ENCODE measurements around the gene PDIA6.
"Not testable (repeated sequence)": the region's sequence is repeated elsewhere in the genome, so short reads cannot be mapped to it uniquely, and the experiment has no call there.

Gene PDIA6

GRCh38 chr2:10810202-10811161, 2.1 kb downstream of the PDIA6 start:
- FAIRE-seq (no peak), DNase-seq (ENCODE audit: insufficient read length, low spot score) (no peak)
- TF ChIP-seq POLR2A (IDR thresholded peaks at IDR 0.05; ENCODE audit: low read depth, low read length) = no peak

DNA sequence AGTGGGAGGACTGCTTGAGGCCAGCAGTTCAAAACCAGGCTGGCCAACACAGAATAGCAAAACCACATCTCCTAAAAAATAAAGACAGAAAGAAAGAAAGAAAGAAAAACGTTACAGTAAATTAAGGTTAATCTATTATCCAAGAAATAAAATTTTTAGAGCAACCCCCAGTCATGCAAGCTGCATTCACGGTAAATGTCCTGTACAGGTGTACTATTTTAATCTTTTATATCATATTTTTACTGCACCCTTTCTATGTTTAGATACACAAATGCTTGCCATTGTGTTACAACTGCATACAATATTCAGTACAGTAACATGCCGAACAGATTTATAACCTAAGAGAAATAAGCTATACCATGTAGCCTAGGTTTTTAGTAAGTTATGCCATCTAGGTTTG, 6.0 kb downstream of the PDIA6 start:
- DNase-seq (ENCODE audit: insufficient read length, low spot score) (no peak), FAIRE-seq (no peak)
- TF ChIP-seq POLR2A (IDR thresholded peaks at IDR 0.05; ENCODE audit: low read depth, low read length) = no peak

DNA sequence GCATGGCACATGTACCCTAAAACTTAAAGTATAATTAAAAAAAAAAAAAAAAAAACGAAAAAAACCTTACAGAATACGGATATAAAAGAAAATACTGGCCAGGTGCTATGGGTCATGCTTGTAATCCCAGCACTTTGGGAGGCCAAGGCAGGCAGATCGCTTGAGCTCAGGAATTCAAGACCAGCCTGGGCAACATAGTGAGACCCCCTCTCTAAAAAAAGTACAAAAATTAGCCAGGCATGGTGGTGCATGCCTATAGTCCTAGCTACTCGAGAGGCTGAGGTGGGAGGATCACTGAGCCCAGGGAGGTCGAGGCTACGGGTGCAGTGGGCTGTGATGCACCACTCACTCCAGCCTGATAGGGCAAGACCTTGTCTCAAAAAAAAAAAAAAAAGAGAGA, 6.6 kb downstream of the PDIA6 start:
- DNase-seq (ENCODE audit: insufficient read length, low spot score); FAIRE-seq: not testable (repeated sequence)

- FAIRE-seq (no peak), DNase-seq (ENCODE audit: insufficient read length, low spot score) (no peak)
- no peak for TF ChIP-seq POLR2A (IDR thresholded peaks at IDR 0.05; ENCODE audit: low read depth, low read length)
Observed at GRCh38 chr2:10802657-10803056, 9.9 kb downstream of the PDIA6 start.

GRCh38 chr2:10800163-10800562, 12.4 kb downstream of the PDIA6 start:
- TF ChIP-seq POLR2A (IDR thresholded peaks at IDR 0.05; ENCODE audit: low read depth, low read length) = no peak

GRCh38 chr2:10798783-10799182, 13.8 kb downstream of the PDIA6 start:
- TF ChIP-seq POLR2A (IDR thresholded peaks at IDR 0.05; ENCODE audit: low read depth, low read length) = no peak
- DNase-seq (ENCODE audit: insufficient read length, low spot score) = no peak
- no peak for FAIRE-seq

More at GRCh38 chr2:10800163-10800562, 12.4 kb downstream of the PDIA6 start:
- DNase-seq (ENCODE audit: insufficient read length, low spot score) (no peak), FAIRE-seq (no peak)

GRCh38 chr2:10796703-10797102, 15.9 kb downstream of the PDIA6 start:
- no peak for TF ChIP-seq POLR2A (IDR thresholded peaks at IDR 0.05; ENCODE audit: low read depth, low read length)
- no peak for FAIRE-seq
- no peak for DNase-seq (ENCODE audit: insufficient read length, low spot score)

- DNase-seq (ENCODE audit: insufficient read length, low spot score) (no peak), FAIRE-seq (no peak)
- TF ChIP-seq POLR2A (IDR thresholded peaks at IDR 0.05; ENCODE audit: low read depth, low read length) = no peak
Observed at GRCh38 chr2:10795508-10796046, 17.0 kb downstream of the PDIA6 start.

DNA sequence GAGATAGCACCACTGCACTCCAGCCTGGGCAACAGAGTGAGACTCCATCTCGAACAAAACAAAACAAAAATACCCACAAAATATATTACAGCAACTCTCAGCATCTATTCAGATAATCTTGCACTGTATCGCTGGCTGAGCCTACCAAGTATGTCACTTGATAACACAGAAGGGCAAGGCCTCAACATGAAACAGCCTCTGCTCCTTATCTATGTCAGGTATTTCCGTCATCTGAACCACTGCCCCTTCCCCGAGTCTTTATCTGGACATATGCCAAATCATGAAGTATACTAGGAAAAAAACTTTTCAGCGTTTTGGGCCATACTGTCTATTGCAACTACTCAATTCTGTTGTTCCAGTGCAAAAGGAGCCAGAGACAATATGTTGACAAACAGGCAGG, 17.7 kb downstream of the PDIA6 start:
- no peak for TF ChIP-seq POLR2A (IDR thresholded peaks at IDR 0.05; ENCODE audit: low read depth, low read length)
- DNase-seq (ENCODE audit: insufficient read length, low spot score) (no peak), FAIRE-seq (no peak)

GRCh38 chr2:10793816-10794215, 18.8 kb downstream of the PDIA6 start:
- FAIRE-seq (no peak), DNase-seq (ENCODE audit: insufficient read length, low spot score) (no peak)
- no peak for TF ChIP-seq POLR2A (IDR thresholded peaks at IDR 0.05; ENCODE audit: low read depth, low read length)

GRCh38 chr2:10792660-10793400, 19.8 kb downstream of the PDIA6 start:
- FAIRE-seq = no peak
- no peak for TF ChIP-seq POLR2A (IDR thresholded peaks at IDR 0.05; ENCODE audit: low read depth, low read length)
- DNase-seq (ENCODE audit: insufficient read length, low spot score) = no peak

GRCh38 chr2:10792001-10792634, 20.5 kb downstream of the PDIA6 start:
- DNase-seq (ENCODE audit: insufficient read length, low spot score) (no peak), FAIRE-seq (no peak)
- TF ChIP-seq POLR2A (IDR thresholded peaks at IDR 0.05; ENCODE audit: low read depth, low read length) = no peak

GRCh38 chr2:10790228-10790973, 22.2 kb downstream of the PDIA6 start:
- DNase-seq (ENCODE audit: insufficient read length, low spot score) (no peak), FAIRE-seq (no peak)
- TF ChIP-seq POLR2A (IDR thresholded peaks at IDR 0.05; ENCODE audit: low read depth, low read length) = no peak

Measured in H54 (cell line).